GM20000 (cell line): Measurements from ENCODE around the gene CAMK1D.
"Not testable (repeated sequence)": the region's sequence is repeated elsewhere in the genome, so short reads cannot be mapped to it uniquely, and the experiment has no call there.

Experiments
- DNase-seq: peaks from one replicate; pipeline ENCODE4 v3.0.0; 2012; ENCODE audit warnings: low spot score
- TF ChIP-seq, protein P1 (sequence below): IDR thresholded peaks from 2 replicates; pipeline ENCODE4 v1.5.1; 2012; ENCODE audit warnings: mild to moderate bottlenecking, control low read depth; ENCODE audit errors: extremely low read depth, missing control alignments

The CAMK1D gene

DNA sequence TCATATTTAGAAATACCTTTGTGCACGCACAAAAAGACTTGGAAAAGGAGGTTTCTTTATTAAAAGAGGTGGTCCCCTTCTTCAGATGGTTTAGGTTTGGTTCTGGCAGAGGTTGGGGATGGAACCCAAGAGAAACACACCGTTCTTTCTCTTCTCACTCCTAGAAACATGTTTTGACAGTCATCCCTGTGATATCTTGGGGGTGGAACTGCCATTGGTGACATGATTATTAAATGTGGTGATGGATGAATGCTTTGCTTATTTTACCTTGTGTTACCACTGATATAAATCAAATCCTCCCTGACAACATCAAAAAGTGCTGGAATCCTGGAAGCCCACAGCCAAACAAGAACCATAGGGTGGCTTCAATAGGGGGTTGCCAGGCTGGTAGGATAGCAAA, 505.6 kb downstream of the CAMK1D start:
- TF ChIP-seq, protein P1, sequence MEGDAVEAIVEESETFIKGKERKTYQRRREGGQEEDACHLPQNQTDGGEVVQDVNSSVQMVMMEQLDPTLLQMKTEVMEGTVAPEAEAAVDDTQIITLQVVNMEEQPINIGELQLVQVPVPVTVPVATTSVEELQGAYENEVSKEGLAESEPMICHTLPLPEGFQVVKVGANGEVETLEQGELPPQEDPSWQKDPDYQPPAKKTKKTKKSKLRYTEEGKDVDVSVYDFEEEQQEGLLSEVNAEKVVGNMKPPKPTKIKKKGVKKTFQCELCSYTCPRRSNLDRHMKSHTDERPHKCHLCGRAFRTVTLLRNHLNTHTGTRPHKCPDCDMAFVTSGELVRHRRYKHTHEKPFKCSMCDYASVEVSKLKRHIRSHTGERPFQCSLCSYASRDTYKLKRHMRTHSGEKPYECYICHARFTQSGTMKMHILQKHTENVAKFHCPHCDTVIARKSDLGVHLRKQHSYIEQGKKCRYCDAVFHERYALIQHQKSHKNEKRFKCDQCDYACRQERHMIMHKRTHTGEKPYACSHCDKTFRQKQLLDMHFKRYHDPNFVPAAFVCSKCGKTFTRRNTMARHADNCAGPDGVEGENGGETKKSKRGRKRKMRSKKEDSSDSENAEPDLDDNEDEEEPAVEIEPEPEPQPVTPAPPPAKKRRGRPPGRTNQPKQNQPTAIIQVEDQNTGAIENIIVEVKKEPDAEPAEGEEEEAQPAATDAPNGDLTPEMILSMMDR: no peak

DNA sequence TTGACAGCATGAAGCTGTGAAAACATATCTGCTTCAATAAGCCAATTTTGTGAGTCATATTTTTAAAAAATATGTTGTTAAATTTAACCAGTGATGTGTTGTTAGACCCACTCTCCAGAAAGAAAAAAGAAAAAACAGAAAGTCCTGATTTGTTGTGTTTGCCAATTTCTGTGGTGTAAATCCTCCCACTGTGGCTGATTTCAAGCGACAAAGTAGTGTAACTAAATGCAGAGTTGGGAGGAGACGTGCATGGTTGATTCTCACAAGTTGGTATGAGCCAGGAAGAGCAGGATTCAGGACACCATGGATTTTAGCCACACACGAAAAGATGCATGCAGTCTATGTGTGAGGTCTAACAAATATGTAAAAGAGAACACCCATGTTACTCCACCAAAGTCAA, 513.1 kb downstream of the CAMK1D start:
- TF ChIP-seq, protein P1: no peak
- DNase-seq: no peak

More for the DNA sequence above, 505.6 kb downstream of the CAMK1D start:
- DNase-seq: no peak

DNA sequence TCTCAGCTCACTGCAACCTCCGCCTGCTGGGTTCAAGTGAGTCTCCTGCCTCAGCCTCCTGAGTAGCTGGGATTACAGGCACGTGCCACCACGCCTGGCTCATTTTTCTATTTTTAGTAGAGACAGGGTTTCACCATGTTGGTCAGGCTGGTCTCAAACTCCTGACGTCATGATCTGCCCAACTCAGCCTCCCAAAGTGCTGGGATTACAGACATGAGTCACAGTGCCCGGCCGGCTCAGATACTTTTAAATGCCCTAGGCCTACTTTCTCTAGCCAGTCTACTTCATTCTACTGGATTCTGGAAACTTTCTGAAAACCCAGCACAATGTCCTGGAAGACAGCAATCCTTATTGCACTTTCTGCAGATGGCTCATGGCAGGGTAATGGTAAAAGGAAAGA, 516.2 kb downstream of the CAMK1D start:
- DNase-seq: not testable (repeated sequence)

DNA sequence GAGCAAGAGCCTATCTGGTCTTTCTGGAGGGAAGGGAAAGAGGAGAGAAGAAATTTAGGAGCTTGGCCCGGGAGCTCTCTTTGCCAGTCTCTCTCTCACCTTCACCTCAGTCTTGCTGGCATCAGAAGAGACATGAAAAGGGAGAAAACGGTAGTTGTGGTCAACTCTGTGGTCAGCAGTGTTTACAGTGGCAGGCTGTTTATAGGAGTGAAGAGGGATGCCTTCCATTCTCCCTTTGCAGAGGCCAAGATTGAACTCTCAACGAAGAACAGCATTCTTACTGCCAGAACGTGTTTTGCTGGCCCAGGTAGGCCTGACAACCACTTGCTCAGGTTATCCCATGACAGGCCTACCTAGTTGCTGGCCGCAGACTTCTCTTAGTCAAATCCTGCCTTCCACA, 518.9 kb downstream of the CAMK1D start:
- TF ChIP-seq, protein P1: no peak
- no peak for DNase-seq

DNA sequence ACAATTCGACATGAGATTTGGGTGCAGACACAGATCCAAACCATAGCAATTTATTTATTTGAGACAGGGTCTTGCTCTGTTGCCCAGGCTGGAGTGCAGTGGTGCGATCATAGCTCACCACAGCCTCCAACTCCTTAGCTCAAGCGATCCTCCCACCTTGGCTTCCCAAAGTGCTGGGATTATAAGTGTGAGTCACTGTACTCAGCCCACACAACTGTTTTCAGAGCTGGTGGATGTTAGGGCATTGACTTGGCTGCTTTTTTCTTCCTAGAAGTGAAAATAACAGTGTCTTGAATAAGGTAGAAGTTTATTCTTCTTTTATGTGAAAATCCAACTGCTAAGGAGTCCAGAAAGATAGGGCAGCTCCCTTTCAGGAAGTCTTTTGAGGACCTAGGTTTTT, 520.1 kb downstream of the CAMK1D start:
- TF ChIP-seq, protein P1: no peak
- no peak for DNase-seq

DNA sequence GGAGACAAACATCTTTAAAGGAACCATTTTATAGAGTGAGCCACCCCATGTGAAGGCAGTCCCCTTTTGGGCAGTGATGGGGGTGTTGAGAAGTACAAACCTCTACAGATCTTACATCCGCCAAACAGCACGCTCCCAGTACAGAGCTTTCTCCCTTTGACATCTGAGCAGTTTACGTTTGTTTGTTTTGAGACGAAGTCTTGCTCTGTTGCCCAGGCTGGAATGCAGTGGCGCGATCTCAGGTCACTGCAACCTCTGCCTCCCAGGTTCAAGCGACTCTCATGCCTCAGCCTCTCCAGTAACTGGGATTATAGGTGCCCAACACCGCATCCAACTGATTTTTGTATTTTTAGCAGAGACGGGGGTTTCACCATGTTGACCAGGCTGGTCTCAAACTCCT, 523.2 kb downstream of the CAMK1D start:
- TF ChIP-seq, protein P1: no peak

DNA sequence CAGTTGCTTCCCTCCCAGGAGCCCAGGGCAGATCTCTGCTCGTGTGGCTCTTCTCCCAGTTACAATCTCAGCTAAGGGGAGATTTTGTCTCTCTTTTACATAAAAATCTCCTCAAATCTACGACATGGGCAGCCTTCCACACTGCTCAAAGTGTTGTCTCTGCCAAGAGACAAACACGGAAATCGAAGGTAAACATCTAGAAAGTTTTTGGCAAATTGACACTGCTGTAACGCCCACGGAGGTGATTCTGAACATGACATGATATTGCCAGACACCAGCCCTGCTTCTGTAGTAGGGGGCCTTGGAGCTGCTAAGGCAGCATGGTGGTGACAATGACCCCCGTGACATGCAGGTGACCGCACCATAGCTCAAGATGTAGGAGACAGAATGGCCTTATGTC, 523.8 kb downstream of the CAMK1D start:
- TF ChIP-seq, protein P1: no peak
- no peak for DNase-seq

More for the DNA sequence above, 523.2 kb downstream of the CAMK1D start:
- DNase-seq: no peak

DNA sequence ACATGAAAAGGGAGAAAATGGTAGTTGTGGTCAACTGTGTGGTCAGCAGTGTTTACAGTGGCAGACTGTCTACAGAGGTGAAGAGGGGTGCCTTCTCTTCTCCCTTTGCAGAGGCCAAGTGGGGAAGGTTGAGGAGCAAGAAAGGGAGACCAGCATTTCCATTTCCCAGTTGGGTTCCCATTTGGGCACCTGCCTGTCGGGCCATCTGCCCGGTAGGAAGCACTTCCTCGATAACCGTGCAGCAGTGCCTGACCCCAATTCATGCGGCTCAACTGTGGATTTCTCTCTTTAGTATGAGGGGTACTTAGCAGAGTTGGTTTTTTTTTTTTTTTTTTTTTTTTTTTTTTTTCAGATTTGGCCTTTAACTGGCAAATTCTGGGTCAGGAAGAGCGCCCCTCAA, 525.2 kb downstream of the CAMK1D start:
- DNase-seq: no peak
- TF ChIP-seq, protein P1: no peak
